SK-N-SH (cell line): Measurements from ENCODE around the gene SLC39A9.

Source experiments
- GABPA ChIP-seq: IDR thresholded peaks from 2 replicates; pipeline ENCODE4 v1.4.0; 2012; ENCODE audit warnings: low read depth, mild to moderate bottlenecking
- RFX5 ChIP-seq: IDR thresholded peaks from 2 replicates; pipeline ENCODE4 v1.6.1; 2012; ENCODE audit warnings: mild to moderate bottlenecking, improper control_type of control experiment, low read length
- RXRA ChIP-seq: IDR thresholded peaks from 2 replicates; pipeline ENCODE4 v1.4.0; 2012; ENCODE audit warnings: low read depth, mild to moderate bottlenecking, borderline replicate concordance
- TF ChIP-seq, protein P1 (sequence below): fragments of 200-600 bp; sonication (generic); IDR thresholded peaks from 2 replicates; pipeline ENCODE4 v1.6.1; 2017; ENCODE audit warnings: antibody characterized with exemption, mild to moderate bottlenecking, moderate library complexity
- TF ChIP-seq, protein P2 (sequence below): IDR thresholded peaks from 2 replicates; pipeline ENCODE4 v1.4.0; 2012; ENCODE audit warnings: low read depth

DNA sequence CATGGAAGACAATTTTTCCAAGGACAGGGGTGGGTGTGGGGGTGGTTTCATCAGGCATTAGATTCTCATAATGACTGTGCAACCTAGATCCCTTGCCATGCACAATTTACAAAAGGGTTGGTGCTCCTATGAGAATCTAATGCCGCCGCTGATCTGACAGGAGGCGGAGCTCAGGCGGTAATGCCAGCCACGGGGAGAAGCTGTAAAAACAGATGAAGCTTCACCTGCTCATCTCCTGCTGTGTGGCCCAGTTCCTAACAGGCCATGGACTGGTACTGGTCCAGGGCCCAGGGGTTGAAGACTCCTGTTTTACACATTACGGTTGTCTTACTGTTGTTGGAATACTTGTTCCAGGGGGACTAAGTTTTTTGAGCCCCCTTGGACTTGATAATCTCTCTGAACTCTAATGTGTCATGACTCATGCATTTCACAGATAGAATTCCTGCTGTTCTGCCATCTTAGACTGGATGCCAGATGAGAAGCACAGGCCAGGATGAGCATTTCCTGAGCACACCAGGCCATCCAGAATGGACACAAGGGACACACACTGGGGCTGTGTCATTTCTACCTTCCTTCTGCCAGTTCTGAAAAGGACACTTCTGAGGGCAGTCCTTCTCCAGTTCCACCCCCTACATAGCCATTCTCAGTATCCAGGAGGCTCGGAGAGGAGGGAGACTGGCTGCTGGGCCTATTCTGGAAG lies 91.9 kb downstream of the SLC39A9 start:
- TF ChIP-seq GABPA: no peak
- TF ChIP-seq, protein P1, sequence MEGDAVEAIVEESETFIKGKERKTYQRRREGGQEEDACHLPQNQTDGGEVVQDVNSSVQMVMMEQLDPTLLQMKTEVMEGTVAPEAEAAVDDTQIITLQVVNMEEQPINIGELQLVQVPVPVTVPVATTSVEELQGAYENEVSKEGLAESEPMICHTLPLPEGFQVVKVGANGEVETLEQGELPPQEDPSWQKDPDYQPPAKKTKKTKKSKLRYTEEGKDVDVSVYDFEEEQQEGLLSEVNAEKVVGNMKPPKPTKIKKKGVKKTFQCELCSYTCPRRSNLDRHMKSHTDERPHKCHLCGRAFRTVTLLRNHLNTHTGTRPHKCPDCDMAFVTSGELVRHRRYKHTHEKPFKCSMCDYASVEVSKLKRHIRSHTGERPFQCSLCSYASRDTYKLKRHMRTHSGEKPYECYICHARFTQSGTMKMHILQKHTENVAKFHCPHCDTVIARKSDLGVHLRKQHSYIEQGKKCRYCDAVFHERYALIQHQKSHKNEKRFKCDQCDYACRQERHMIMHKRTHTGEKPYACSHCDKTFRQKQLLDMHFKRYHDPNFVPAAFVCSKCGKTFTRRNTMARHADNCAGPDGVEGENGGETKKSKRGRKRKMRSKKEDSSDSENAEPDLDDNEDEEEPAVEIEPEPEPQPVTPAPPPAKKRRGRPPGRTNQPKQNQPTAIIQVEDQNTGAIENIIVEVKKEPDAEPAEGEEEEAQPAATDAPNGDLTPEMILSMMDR: no peak
- no peak for TF ChIP-seq RXRA
- TF ChIP-seq RFX5: no peak
- TF ChIP-seq, protein P2, sequence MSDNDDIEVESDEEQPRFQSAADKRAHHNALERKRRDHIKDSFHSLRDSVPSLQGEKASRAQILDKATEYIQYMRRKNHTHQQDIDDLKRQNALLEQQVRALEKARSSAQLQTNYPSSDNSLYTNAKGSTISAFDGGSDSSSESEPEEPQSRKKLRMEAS: no peak
